K562 treated with DMSO at 1 percent for 24 hours (cell line): ENCODE results near the gene LGALS9. TPM values are rescaled to one million over a fixed set of nuclear protein-coding genes. Genes with fewer than 3 reads are reported as not detected.

Experiments used
- total RNA-seq: library from RNA; unstranded; fragments of 300-600 nt; gene quantifications from 2 replicates; pipeline ENCODE4 v1.2.3, GENCODE V29; 2022; ENCODE audit warnings: low read depth; ENCODE audit not compliant: insufficient read depth

Gene LGALS9
- 7.8 and 9.9 TPM in 2 replicates for total RNA-seq

DNA sequence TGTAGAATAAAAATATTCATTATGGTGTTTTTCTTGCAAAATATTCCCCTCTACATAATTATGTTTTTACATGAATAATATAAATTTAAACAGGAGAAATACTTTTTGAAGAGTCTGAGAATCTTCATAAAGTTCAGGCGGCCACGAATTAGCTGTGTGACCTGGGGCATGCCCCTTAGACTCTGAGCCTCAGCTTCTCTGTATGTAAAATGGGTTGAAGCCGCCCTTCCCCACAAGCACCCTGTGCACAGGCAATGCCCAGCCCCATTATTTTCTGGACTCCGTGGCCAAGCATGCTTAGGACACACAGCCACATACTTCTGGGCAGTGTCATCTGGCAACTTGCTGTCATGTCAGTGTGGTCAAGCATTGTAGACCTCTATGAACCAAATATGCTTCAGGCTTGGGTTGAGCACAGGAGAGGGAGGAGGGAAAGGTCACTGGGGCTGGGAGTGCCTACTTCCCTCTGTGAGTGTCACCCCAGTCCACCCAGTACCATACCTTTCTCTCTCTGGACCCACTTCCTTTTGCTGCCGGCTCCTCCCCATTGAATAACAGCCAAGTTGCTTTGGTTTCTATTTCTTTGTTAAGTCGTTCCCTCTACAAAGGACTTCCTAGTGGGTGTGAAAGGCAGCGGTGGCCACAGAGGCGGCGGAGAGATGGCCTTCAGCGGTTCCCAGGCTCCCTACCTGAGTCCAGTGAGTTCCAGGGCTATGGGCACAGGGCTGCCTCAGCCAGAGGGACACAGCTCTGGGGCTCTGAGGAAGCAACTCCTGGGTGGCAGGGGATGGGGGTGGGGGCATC lies at the start of gene LGALS9:
LGALS9 (plus strand) TSS at position 582 of the 804 bp plus-strand sequence; CDS start at position 660, 78 bp downstream.

Other genes with a start within 250 kb of the LGALS9 start
- 43.1 and 44.4 TPM in 2 replicates for gene KSR1, start 174.7 kb upstream of the LGALS9 start, total RNA-seq
- 0.08 and 0.14 TPM in 2 replicates for gene NOS2, start 169.3 kb downstream of the LGALS9 start, total RNA-seq